GM10847 (cell line): ENCODE measurements around the gene XCL1.

Experiments
- POLR2A ChIP-seq: IDR thresholded peaks from 2 replicates; pipeline ENCODE4 v1.6.1; 2011; ENCODE audit not compliant: insufficient read length; ENCODE audit errors: extremely low read depth

XCL1 gene

DNA sequence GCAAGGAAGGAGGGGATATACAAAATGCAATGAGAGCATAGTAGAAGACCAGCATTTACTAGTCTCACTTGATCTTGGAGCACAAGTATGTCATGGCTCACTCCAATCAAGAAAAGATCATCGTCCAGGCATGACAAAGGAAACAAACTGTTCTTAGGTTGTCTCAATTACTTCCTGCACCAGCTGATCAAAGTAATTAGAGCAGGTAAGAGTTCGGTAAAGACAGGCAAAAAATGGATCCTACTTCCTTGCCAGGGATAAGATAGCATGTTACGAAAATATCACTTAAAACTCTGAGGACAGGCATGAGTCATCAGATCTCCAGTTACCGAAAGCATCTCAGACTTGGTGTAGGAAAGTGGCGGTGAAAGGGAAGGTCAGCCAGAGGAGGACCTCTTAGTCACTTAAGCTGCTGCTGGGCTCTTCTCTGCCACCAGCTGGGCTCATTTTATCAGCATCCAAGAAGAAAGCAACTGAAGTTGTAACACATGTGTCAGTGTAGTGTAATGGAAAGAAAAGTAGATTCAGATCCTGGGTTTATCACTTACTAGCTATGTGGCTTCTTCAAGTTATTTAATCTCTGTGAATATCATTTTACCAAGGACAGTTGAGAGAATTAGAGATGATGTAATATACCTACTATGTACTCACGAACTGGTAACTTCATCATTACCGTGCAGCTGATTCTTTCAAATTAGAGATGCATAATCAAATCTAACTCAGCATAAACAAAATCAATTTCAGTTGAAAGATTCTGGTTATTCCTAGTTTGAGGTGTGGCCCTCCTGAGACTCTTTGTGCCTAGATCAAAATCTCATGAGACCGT lies 46.8 kb downstream of the XCL1 start:
- TF ChIP-seq POLR2A, result no peak

DNA sequence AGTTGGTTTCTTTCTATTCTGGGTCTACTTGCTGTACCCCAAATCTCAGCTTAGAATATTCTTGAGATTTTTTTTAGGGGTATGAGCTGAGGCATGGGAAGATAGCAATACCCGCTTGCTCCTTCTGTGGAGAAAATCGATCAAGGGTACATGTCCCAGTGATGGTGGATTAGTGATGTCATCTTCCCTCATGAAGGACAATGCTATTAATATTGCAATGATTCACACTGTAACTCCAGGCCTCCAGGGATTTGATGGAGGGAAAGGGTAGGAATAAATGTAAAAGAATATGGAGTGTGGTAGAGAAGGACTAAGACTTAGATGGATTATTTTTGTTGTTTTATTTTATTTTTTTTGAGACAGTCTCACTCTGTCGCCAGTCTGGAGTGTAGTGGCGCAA lies 47.4 kb downstream of the XCL1 start:
- TF ChIP-seq POLR2A, result no peak

DNA sequence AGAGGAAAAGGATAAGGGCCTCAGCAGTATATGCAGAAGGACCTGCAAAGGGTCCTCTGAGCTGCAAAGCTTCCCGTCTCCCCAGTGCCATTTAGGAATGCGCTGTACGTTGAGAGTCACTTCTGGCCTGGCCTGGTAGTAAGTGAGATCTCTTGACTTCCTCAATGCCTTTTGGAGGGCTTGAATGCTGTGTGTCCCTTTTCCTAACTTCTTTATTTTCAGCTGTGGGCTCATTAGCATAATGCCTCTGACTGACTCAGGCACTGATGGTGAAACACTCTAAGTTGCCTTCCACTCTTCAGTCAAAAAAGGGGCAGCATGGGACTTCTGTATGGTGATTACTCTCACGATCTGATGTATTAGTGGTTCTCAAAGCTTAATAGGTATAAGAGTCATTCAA lies 49.9 kb downstream of the XCL1 start:
- TF ChIP-seq POLR2A, result no peak

DNA sequence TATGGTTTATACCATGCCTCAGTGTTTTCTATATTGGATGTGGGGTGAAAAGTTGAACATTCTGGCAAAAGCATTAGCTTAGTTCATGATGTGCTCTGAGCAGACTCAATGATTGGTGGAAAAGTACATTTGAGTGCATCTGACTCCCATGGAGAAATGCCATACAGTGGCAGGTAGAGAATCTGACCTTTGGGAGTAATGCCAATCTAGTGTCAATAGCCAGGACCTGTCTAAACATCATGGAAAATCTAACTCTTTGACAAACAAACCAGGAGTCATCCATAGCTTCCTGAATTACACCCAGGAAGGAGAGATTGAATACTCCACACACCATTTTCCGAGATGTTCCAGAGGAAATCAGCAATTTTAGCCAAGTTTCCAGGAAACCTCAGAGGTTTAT lies 51.0 kb downstream of the XCL1 start:
- TF ChIP-seq POLR2A, result no peak

DNA sequence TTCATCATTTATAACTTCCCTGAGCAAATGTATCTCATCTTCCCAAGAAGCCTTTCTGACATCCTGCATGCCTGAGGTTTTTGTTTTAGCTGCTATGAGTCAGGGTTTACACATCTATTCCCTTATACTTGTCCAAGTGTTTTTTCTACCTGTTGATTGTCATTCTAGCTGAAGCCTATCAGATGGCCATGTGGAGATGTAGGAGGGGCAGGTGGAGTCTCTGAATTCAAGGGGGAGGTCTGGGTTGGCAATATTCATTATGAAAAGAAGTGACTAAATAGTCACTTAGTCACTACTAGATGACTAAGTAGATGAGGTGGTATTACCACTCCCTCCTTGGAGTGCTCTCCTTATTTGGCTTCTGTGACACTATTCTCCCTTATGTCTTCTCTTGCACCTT lies 52.4 kb downstream of the XCL1 start:
- no peak for TF ChIP-seq POLR2A

DNA sequence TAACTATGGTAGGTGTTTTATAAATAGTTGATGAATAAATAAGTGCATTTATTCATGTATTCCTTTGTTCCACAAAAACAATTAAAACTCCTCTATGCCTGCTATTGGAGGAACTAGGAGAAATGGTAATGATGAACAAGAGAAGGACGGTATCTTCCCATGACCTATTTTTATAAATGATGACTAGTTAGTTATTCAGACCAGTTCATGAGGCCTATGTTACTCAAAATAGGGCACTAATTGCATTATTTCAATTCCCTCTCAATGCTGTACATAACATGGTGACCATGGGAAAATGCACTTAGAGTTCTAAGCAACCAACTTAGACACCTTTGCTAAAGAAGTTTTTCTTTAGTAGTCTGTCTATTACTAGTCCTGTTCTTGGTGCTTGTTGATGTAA lies 53.1 kb downstream of the XCL1 start:
- no peak for TF ChIP-seq POLR2A
